ENCODE results near the gene KCNH4. TPM values are rescaled to one million over a fixed set of nuclear protein-coding genes. Genes with fewer than 3 reads are reported as not detected.

KCNH4 gene
- total RNA-seq, 6 donors from 2014 or later, result under 0.01 to 0.27 TPM; not detected in 4

GRCh38 chr17:42201458-42201772 is 20.5 kb upstream of the KCNH4 start:
- Histone ChIP-seq H3K36me3 (peaks cover 1 to 71% (median 38%) of the 10 kb centered on the region in 4 donors), H3K27ac (no peak overlapping the region), H3K9me3 (no peaks in the 10 kb centered on the region), H3K4me3 (no peak overlapping the region), H3K27me3 (no peaks in the 10 kb centered on the region), H3K4me1 (no peaks in the 10 kb centered on the region)
- TF ChIP-seq POLR2AphosphoS5 (IDR thresholded peaks at IDR 0.05), result no peak
- TF ChIP-seq POLR2A (IDR thresholded peaks at IDR 0.05), result no peak
- no peak for TF ChIP-seq CTCF (IDR thresholded peaks at IDR 0.05)
- TF ChIP-seq EP300 (IDR thresholded peaks at IDR 0.05), result no peak
- ATAC-seq (ENCODE audit: low FRiP score in 2 of 2) (no peak), DNase-seq (no peak)
- WGBS, 2 donors, result 90% methylated on average over 10 of the region's 10 CpGs

GRCh38 chr17:42200706-42201457 is 19.9 kb upstream of the KCNH4 start:
- peaks cover 0 to 66% (median 35%) of the 10 kb centered on the region in 4 donors for H3K36me3 ChIP-seq
- peak in 1 of 2 donors; percentile 43 for ATAC-seq (ENCODE audit: low FRiP score in 2 of 2)
- TF ChIP-seq CTCF (IDR thresholded peaks at IDR 0.05) (no peak), POLR2AphosphoS5 (IDR thresholded peaks at IDR 0.05) (no peak), EP300 (IDR thresholded peaks at IDR 0.05) (no peak), POLR2A (IDR thresholded peaks at IDR 0.05) (no peak)
- 73 to 76% methylated on average over 14 of the region's 14 CpGs for WGBS, 2 donors
- no peak overlapping the region for H3K4me3 ChIP-seq
- no peak overlapping the region for H3K27ac ChIP-seq
- H3K9me3 ChIP-seq, result no peaks in the 10 kb centered on the region
- H3K27me3 ChIP-seq, result no peaks in the 10 kb centered on the region
- DNase-seq, result no peak
- no peaks in the 10 kb centered on the region for H3K4me1 ChIP-seq

GRCh38 chr17:42199416-42200011 is 18.6 kb upstream of the KCNH4 start:
- Histone ChIP-seq H3K27me3 (no peaks in the 10 kb centered on the region), H3K36me3 (peaks cover 0 to 52% (median 30%) of the 10 kb centered on the region in 4 donors), H3K4me1 (peaks cover 4 to 5% (median 5%) of the 10 kb centered on the region in 4 donors), H3K4me3 (no peak overlapping the region), H3K9me3 (no peaks in the 10 kb centered on the region), H3K27ac (peak overlapping the region in 1 of 4 donors; percentile 12)
- ATAC-seq (ENCODE audit: low FRiP score in 2 of 2) (no peak), DNase-seq (no peak)
- WGBS, 2 donors, result 84 to 88% methylated on average over 12 of the region's 12 CpGs
- TF ChIP-seq EP300 (IDR thresholded peaks at IDR 0.05), result no peak
- TF ChIP-seq POLR2A (IDR thresholded peaks at IDR 0.05), result no peak
- no peak for TF ChIP-seq CTCF (IDR thresholded peaks at IDR 0.05)
- TF ChIP-seq POLR2AphosphoS5 (IDR thresholded peaks at IDR 0.05), result no peak

GRCh38 chr17:42198897-42199296 is 18.0 kb upstream of the KCNH4 start:
- DNase-seq, result peak in 1 of 2 donors; percentile 56
- Histone ChIP-seq H3K27me3 (no peaks in the 10 kb centered on the region), H3K27ac (peak overlapping the region in 2 of 4 donors; percentile 12 to 24), H3K9me3 (no peaks in the 10 kb centered on the region), H3K4me1 (peaks cover 6 to 8% (median 7%) of the 10 kb centered on the region in 4 donors), H3K36me3 (peaks cover 0 to 46% (median 26%) of the 10 kb centered on the region in 4 donors), H3K4me3 (no peak overlapping the region)
- ATAC-seq (ENCODE audit: low FRiP score in 2 of 2), result peak in 1 of 2 donors; percentile 52
- TF ChIP-seq POLR2A (IDR thresholded peaks at IDR 0.05) (no peak), EP300 (IDR thresholded peaks at IDR 0.05) (no peak), CTCF (IDR thresholded peaks at IDR 0.05) (no peak), POLR2AphosphoS5 (IDR thresholded peaks at IDR 0.05) (no peak)
- 61 to 79% methylated on average over 4 of the region's 4 CpGs for WGBS, 2 donors
